T-cell (primary cell): ENCODE measurements around the gene ZBTB5. TPM values are rescaled to one million over a fixed set of nuclear protein-coding genes. Genes with fewer than 3 reads are reported as not detected.
A peak's percentile ranks its signal among the peaks of the same experiment; 100 is the strongest.

Source experiments
- ATAC-seq, 4 experiments: fragments of 200-7000 bp in 3 of 4; fragments of 150-1000 bp in 1 of 4; cut with Tn5 transposase; replicated peaks in 1 of 4; 1 replicate in 3 of 4; 2 replicates in 1 of 4; pipeline ENCODE4 v1.10.0; 2021; ENCODE audit warnings: moderate library complexity in 3 of 4, mild to moderate bottlenecking in 2 of 4, moderate number of reproducible peaks in 1 of 4
- CTCF ChIA-PET, 2 donors: fragments of 300-600 bp; sonication (Branson Sonifier 250); formaldehyde crosslinking; loops; one replicate each; lab custom pipeline; 2022; ENCODE audit warnings: antibody characterized with exemption in 2 of 2; lab: Charles Lee
- POLR2A ChIA-PET, 2 donors: fragments of 300-600 bp; sonication (Branson Sonifier 250); formaldehyde crosslinking; loops; one replicate each; lab custom pipeline; 2022; ENCODE audit warnings: antibody characterized with exemption in 2 of 2; lab: Charles Lee
- DNase-seq, 35 experiments: peaks; one replicate each; pipeline versions ENCODE4 v3.0.0 to v3.0.0-alpha.2; 2013 to 2023
- H3K27ac ChIP-seq: one replicate; pipeline ENCODE4 v1.5.1; 2013; ENCODE audit warnings: low read length
- H3K27me3 ChIP-seq, 2 experiments: replicated peaks in 1 of 2; 1 replicate in 1 of 2; 2 replicates in 1 of 2; pipeline versions ENCODE4 v1.6.1 to v1.7.0; 2013; ENCODE audit warnings: low read length in 1 of 2, mixed read lengths in 1 of 2; ENCODE audit not compliant: control insufficient read depth in 2 of 2, insufficient read depth in 2 of 2; ENCODE audit errors: extremely low read depth in 1 of 2
- H3K36me3 ChIP-seq, 2 donors: 1 replicate in 1 of 2; 2 replicates in 1 of 2; pipeline versions ENCODE4 v1.6.1 to v1.7.0; 2013; ENCODE audit warnings: low read length in 1 of 2; ENCODE audit not compliant: control insufficient read depth in 2 of 2, insufficient read depth in 1 of 2; ENCODE audit errors: extremely low read depth in 1 of 2
- H3K4me1 ChIP-seq, 2 experiments: 1 replicate in 1 of 2; 2 replicates in 1 of 2; pipeline versions ENCODE4 v1.6.1 to v1.7.0; 2013; ENCODE audit warnings: low read length in 2 of 2, mixed read lengths in 1 of 2; ENCODE audit not compliant: insufficient read depth in 2 of 2, control insufficient read depth in 1 of 2; ENCODE audit errors: extremely low read depth in 1 of 2
- H3K4me3 ChIP-seq, 2 donors: 1 replicate in 1 of 2; 2 replicates in 1 of 2; pipeline versions ENCODE4 v1.5.1 to v1.7.0; 2013; ENCODE audit warnings: mild to moderate bottlenecking in 2 of 2, low read length in 1 of 2, moderate library complexity in 1 of 2; ENCODE audit not compliant: control insufficient read depth in 1 of 2; ENCODE audit errors: extremely low read depth in 1 of 2
- H3K9me3 ChIP-seq: 2 replicates; pipeline ENCODE4 v1.7.0; 2013
- H3K27ac Mint-ChIP-seq, 2 donors: one replicate each; pipeline ENCODE4 v1.8.0; 2020 to 2021; ENCODE audit warnings: mild to moderate bottlenecking in 2 of 2, mixed read lengths in 2 of 2
- H3K27me3 Mint-ChIP-seq, 2 donors: one replicate each; pipeline ENCODE4 v1.8.0; 2021 to 2022; ENCODE audit warnings: mixed read lengths in 2 of 2
- H3K36me3 Mint-ChIP-seq: one replicate; pipeline ENCODE4 v1.8.0; 2021; ENCODE audit warnings: mixed read lengths
- H3K4me1 Mint-ChIP-seq, 3 donors: one replicate each; pipeline ENCODE4 v1.8.0; 2020 to 2022; ENCODE audit warnings: mixed read lengths in 3 of 3, mild to moderate bottlenecking in 1 of 3
- H3K4me3 Mint-ChIP-seq, 3 donors: one replicate each; pipeline ENCODE4 v1.8.0; 2020 to 2022; ENCODE audit warnings: mild to moderate bottlenecking in 3 of 3, mixed read lengths in 3 of 3, moderate library complexity in 3 of 3
- H3K9me3 Mint-ChIP-seq, 3 donors: one replicate each; pipeline ENCODE4 v1.8.0; 2020 to 2022; ENCODE audit warnings: mixed read lengths in 3 of 3
- WGBS: methylation state at CpG from one replicate; pipeline ENCODE4 v1.1.5; 2013; ENCODE audit warnings: missing lambda C conversion rate; ENCODE audit not compliant: insufficient coverage; 5-methylcytosine and 5-hydroxymethylcytosine counted together
- total RNA-seq, 35 experiments: library from RNA in 6 of 35; stranded (reverse) in 6 of 35; fragments of 120-200 nt in 1 of 35; gene quantifications; one replicate each; pipeline versions ENCODE4 v1.2.1 to v1.2.4 and lab custom pipeline; 2013 to 2026

Gene ZBTB5
- total RNA-seq, 5 donors from 2014 or later (not counting 1 experiment from before 2014, with no cell fraction given) = 12.5 to 14.3 (median 13.3) TPM

GRCh38 chr9:37395663-37396062, 69.6 kb downstream of the ZBTB5 start:
- Histone ChIP-seq H3K4me3 (no peak overlapping the region), H3K9me3 (no peaks in the 10 kb centered on the region), H3K36me3 (no peaks in the 10 kb centered on the region), H3K4me1 (no peaks in the 10 kb centered on the region), H3K27me3 (peaks cover 0 to 6% of the 10 kb centered on the region in 2 experiments), H3K27ac (no peak overlapping the region)
- no peak for ATAC-seq
- H3K27me3 Mint-ChIP-seq = no peaks in the 10 kb centered on the region
- ChIA-PET CTCF (interaction anchor here in 1 of 2 donors (0.7 kb wide), 1 partner anchor 497 kb away, joined by 5 read pairs; no protein-coding TSS in a partner anchor), POLR2A (no interaction called here)
- no peak for DNase-seq
- H3K4me1 Mint-ChIP-seq = peaks cover 0 to 3% (median 0%) of the 10 kb centered on the region in 3 donors
- H3K36me3 Mint-ChIP-seq = no peaks in the 10 kb centered on the region
- no peak overlapping the region for H3K27ac Mint-ChIP-seq
- H3K9me3 Mint-ChIP-seq = no peaks in the 10 kb centered on the region
- 92% methylated on average over 4 of the region's 8 CpGs for WGBS
- H3K4me3 Mint-ChIP-seq = no peak overlapping the region

- ChIA-PET POLR2A (no interaction called here), CTCF (no interaction called here)
- peaks cover 0 to 7% of the 10 kb centered on the region in 2 experiments for H3K27me3 ChIP-seq
- no peaks in the 10 kb centered on the region for H3K9me3 ChIP-seq
- H3K4me1 ChIP-seq = no peaks in the 10 kb centered on the region
- no peaks in the 10 kb centered on the region for H3K9me3 Mint-ChIP-seq
- WGBS = 77% methylated on average over 6 of the region's 12 CpGs
- H3K4me3 ChIP-seq = no peak overlapping the region
- H3K27ac Mint-ChIP-seq = no peak overlapping the region
- no peaks in the 10 kb centered on the region for H3K27me3 Mint-ChIP-seq
- no peak for DNase-seq
- H3K36me3 ChIP-seq = no peaks in the 10 kb centered on the region
- H3K4me1 Mint-ChIP-seq = peaks cover 0 to 5% (median 0%) of the 10 kb centered on the region in 3 donors
- no peak for ATAC-seq
- no peak overlapping the region for H3K27ac ChIP-seq
- no peak overlapping the region for H3K4me3 Mint-ChIP-seq
- no peaks in the 10 kb centered on the region for H3K36me3 Mint-ChIP-seq
Measured at GRCh38 chr9:37395229-37395628, 70.0 kb downstream of the ZBTB5 start.

- ChIA-PET POLR2A (no interaction called here), CTCF (no interaction called here)
- DNase-seq (no peak), ATAC-seq (no peak)
- Histone ChIP-seq H3K36me3 (no peaks in the 10 kb centered on the region), H3K27me3 (peaks cover 0 to 4% of the 10 kb centered on the region in 2 experiments), H3K9me3 (no peaks in the 10 kb centered on the region), H3K4me3 (no peak overlapping the region), H3K27ac (no peak overlapping the region), H3K4me1 (no peaks in the 10 kb centered on the region)
- peaks cover 0 to 5% (median 0%) of the 10 kb centered on the region in 3 donors for H3K4me1 Mint-ChIP-seq
- H3K27me3 Mint-ChIP-seq = no peaks in the 10 kb centered on the region
- WGBS = no CpG with 5 or more reads among the region's 8 CpGs
- H3K9me3 Mint-ChIP-seq = no peaks in the 10 kb centered on the region
- H3K36me3 Mint-ChIP-seq = no peaks in the 10 kb centered on the region
- H3K27ac Mint-ChIP-seq = no peak overlapping the region
- H3K4me3 Mint-ChIP-seq = no peak overlapping the region
Measured at GRCh38 chr9:37392272-37392671, 73.0 kb downstream of the ZBTB5 start.

GRCh38 chr9:37390759-37391158, 74.5 kb downstream of the ZBTB5 start:
- Histone ChIP-seq H3K4me3 (no peak overlapping the region), H3K27me3 (peaks cover 0 to 2% of the 10 kb centered on the region in 2 experiments), H3K27ac (no peak overlapping the region), H3K36me3 (no peaks in the 10 kb centered on the region), H3K4me1 (no peaks in the 10 kb centered on the region), H3K9me3 (no peaks in the 10 kb centered on the region)
- ChIA-PET CTCF (no interaction called here), POLR2A (no interaction called here)
- Mint-ChIP-seq H3K36me3 (no peaks in the 10 kb centered on the region), H3K4me3 (no peak overlapping the region), H3K27ac (no peak overlapping the region), H3K4me1 (peaks cover 0 to 5% (median 0%) of the 10 kb centered on the region in 3 donors), H3K27me3 (no peaks in the 10 kb centered on the region), H3K9me3 (no peaks in the 10 kb centered on the region)
- 43% methylated on average over 7 of the region's 7 CpGs for WGBS
- ATAC-seq (no peak), DNase-seq (peak in 13 of 35 experiments; percentile 6 to 48 (median 15))

Other genes starting within 250 kb of the ZBTB5 start
- 10 to 100 TPM; 33.3 to 63.8 (median 43.9) TPM for gene GRHPR, start 42.8 kb downstream of the ZBTB5 start, total RNA-seq
- gene POLR1E, start 20.5 kb upstream of the ZBTB5 start, total RNA-seq = 10 to 100 TPM; 31.5 to 37.4 (median 35.0) TPM
- 1 to 10 TPM; 2.9 to 5.0 (median 3.8) TPM for gene FBXO10, start 110.9 kb upstream of the ZBTB5 start, total RNA-seq
- 10 to 100 TPM; 35.6 to 44.8 (median 42.1) TPM for gene TOMM5, start 127.1 kb upstream of the ZBTB5 start, total RNA-seq
- gene FRMPD1, start 185.5 kb upstream of the ZBTB5 start, total RNA-seq = not detected